Epithelial cell of proximal tubule (primary cell): ENCODE measurements around the gene QSOX2. TPM values are rescaled to one million over a fixed set of nuclear protein-coding genes. Genes with fewer than 3 reads are reported as not detected.

Source experiments
- DNase-seq: peaks from one replicate; pipeline ENCODE4 v3.0.0-alpha.2; 2011; ENCODE audit warnings: low read depth
- H3K4me3 ChIP-seq: 2 replicates; pipeline ENCODE4 v1.5.1; 2011; ENCODE audit warnings: low read depth, mild to moderate bottlenecking, low read length
- CTCF ChIP-seq: conservative IDR thresholded peaks from 2 replicates; pipeline ENCODE4 v1.5.1; 2012; ENCODE audit warnings: low read depth, mild to moderate bottlenecking, low read length
- total RNA-seq: library from RNA; depleted of rRNA; stranded (reverse); fragments of >200 nt; gene quantifications from 2 replicates; pipeline ENCODE4 v1.2.3, GENCODE V29; 2015

The QSOX2 gene
- total RNA-seq, 1 donor from 2014 or later = 17.8 TPM

GRCh38 chr9:136275655-136276429 is 30.2 kb upstream of the QSOX2 start:
- no peak for DNase-seq
- TF ChIP-seq CTCF = no peak
- H3K4me3 ChIP-seq = no peak overlapping the region

- TF ChIP-seq CTCF = no peak
- H3K4me3 ChIP-seq = no peak overlapping the region
- no peak for DNase-seq
Measured at GRCh38 chr9:136274786-136275654, 29.4 kb upstream of the QSOX2 start.

- TF ChIP-seq CTCF = no peak
- no peak for DNase-seq
- no peak overlapping the region for H3K4me3 ChIP-seq
Measured at GRCh38 chr9:136273921-136274785, 28.5 kb upstream of the QSOX2 start.

- H3K4me3 ChIP-seq = no peak overlapping the region
- no peak for DNase-seq
- no peak for TF ChIP-seq CTCF
Measured at GRCh38 chr9:136273244-136273865, 27.7 kb upstream of the QSOX2 start.

GRCh38 chr9:136270173-136270705 is 24.6 kb upstream of the QSOX2 start:
- no peak overlapping the region for H3K4me3 ChIP-seq
- no peak for TF ChIP-seq CTCF
- DNase-seq = no peak

- no peak for DNase-seq
- TF ChIP-seq CTCF = no peak
- H3K4me3 ChIP-seq = no peak overlapping the region
Measured at GRCh38 chr9:136268735-136269134, 23.1 kb upstream of the QSOX2 start.
